Stimulated activated CD8-positive, alpha-beta memory T cell treated with anti-CD3 and anti-CD28 coated beads, Interleukin-4, amount 100 ng/mL, for 4 hours (primary cell): ENCODE measurements around the gene TMEM63A.
A peak's percentile ranks its signal among the peaks of the same experiment; 100 is the strongest.

Experiments
- DNase-seq, 2 donors: peaks; one replicate each; pipeline ENCODE4 v3.0.0-alpha.2; 2020; ENCODE audit warnings: low read depth in 2 of 2, low spot score in 1 of 2

TMEM63A gene

GRCh38 chr1:225868631-225869330, 13.4 kb downstream of the TMEM63A start:
- DNase-seq, result no peak

GRCh38 chr1:225866981-225867380, 15.2 kb downstream of the TMEM63A start:
- no peak for DNase-seq

GRCh38 chr1:225866061-225866837, 15.9 kb downstream of the TMEM63A start:
- DNase-seq, result peak; percentile 49 to 69

GRCh38 chr1:225865514-225865913, 16.7 kb downstream of the TMEM63A start:
- no peak for DNase-seq

GRCh38 chr1:225863167-225863566, 19.0 kb downstream of the TMEM63A start:
- no peak for DNase-seq

- DNase-seq, result no peak
These were observed 19.6 kb downstream of the TMEM63A start for GRCh38 chr1:225862581-225862950.

GRCh38 chr1:225861834-225862580, 20.2 kb downstream of the TMEM63A start:
- DNase-seq, result no peak

- DNase-seq, result no peak
These were observed 21.2 kb downstream of the TMEM63A start for GRCh38 chr1:225860876-225861441.

- no peak for DNase-seq
These were observed 22.1 kb downstream of the TMEM63A start for GRCh38 chr1:225860107-225860506.

GRCh38 chr1:225859151-225859550, 23.0 kb downstream of the TMEM63A start:
- no peak for DNase-seq

GRCh38 chr1:225857256-225857655, 24.9 kb downstream of the TMEM63A start:
- DNase-seq, result no peak

- no peak for DNase-seq
These were observed 26.5 kb downstream of the TMEM63A start for GRCh38 chr1:225855503-225856300.

- no peak for DNase-seq
These were observed 28.7 kb downstream of the TMEM63A start for GRCh38 chr1:225853441-225853840.

- no peak for DNase-seq
These were observed 29.6 kb downstream of the TMEM63A start for GRCh38 chr1:225852413-225853124.

GRCh38 chr1:225851805-225852204, 30.4 kb downstream of the TMEM63A start:
- DNase-seq, result no peak

GRCh38 chr1:225850370-225850769, 31.8 kb downstream of the TMEM63A start:
- no peak for DNase-seq

GRCh38 chr1:225849925-225850324, 32.3 kb downstream of the TMEM63A start:
- peak in 1 of 2 donors; percentile 27 for DNase-seq

- DNase-seq, result no peak
These were observed 33.9 kb downstream of the TMEM63A start for GRCh38 chr1:225848030-225848955.

- DNase-seq, result no peak
These were observed 34.6 kb downstream of the TMEM63A start for GRCh38 chr1:225847610-225848009.
